Kidney (tissue), 14 donors: Measurements from ENCODE around the gene PIGQ. TPM values are rescaled to one million over a fixed set of nuclear protein-coding genes. Genes with fewer than 3 reads are reported as not detected.

Experiments
- DNase-seq, 5 donors: peaks; one replicate each; pipeline ENCODE4 v3.0.0-alpha.2; 2013 to 2020
- FAIRE-seq: peaks from 2 replicates; lab custom pipeline; 2012; peaks lifted over from hg19 to GRCh38; lab: Jason Lieb, UNC
- H3K27ac ChIP-seq, 2 donors: one replicate each; pipeline ENCODE4 v1.7.0; 2013; ENCODE audit warnings: low read depth in 2 of 2, low read length in 2 of 2, inconsistent platforms in 1 of 2
- H3K27me3 ChIP-seq: one replicate; pipeline ENCODE4 v1.7.1; 2013; ENCODE audit warnings: low read length, inconsistent platforms; ENCODE audit not compliant: control insufficient read depth, insufficient read depth
- H3K36me3 ChIP-seq, 3 donors: one replicate each; pipeline versions ENCODE4 v1.7.0 to v1.7.1; 2013; ENCODE audit warnings: low read length in 3 of 3, control low read depth in 1 of 3, inconsistent platforms in 1 of 3; ENCODE audit not compliant: insufficient read depth in 3 of 3, control insufficient read depth in 2 of 3
- H3K4me1 ChIP-seq, 3 donors: one replicate each; pipeline versions ENCODE4 v1.7.0 to v1.7.1; 2013; ENCODE audit warnings: low read length in 3 of 3, inconsistent platforms in 1 of 3, low read depth in 1 of 3; ENCODE audit not compliant: control insufficient read depth in 2 of 3, insufficient read depth in 2 of 3
- H3K4me3 ChIP-seq, 3 donors: one replicate each; pipeline versions ENCODE4 v1.7.0 to v1.8.1; 2013; ENCODE audit warnings: low read length in 3 of 3, control low read depth in 1 of 3, inconsistent platforms in 1 of 3
- H3K9ac ChIP-seq, 3 donors: one replicate each; pipeline versions ENCODE4 v1.7.0 to v1.7.1; 2013; ENCODE audit warnings: low read length in 3 of 3, control low read depth in 1 of 3, inconsistent platforms in 1 of 3
- H3K9me3 ChIP-seq, 3 donors: one replicate each; pipeline versions ENCODE4 v1.7.0 to v1.7.1; 2013; ENCODE audit warnings: low read length in 3 of 3, control low read depth in 1 of 3, inconsistent platforms in 1 of 3; ENCODE audit not compliant: control insufficient read depth in 2 of 3, insufficient read depth in 1 of 3
- intact Hi-C: fragments of 100-400 bp; cut with DNase I; formaldehyde crosslinking; loops from one replicate; pipeline ENCODE4 v1.11.1; 2022
- polyA plus RNA-seq: library from polyadenylated mRNA; stranded (reverse); fragments of 350-450 nt; fragmentation: Illumina TruSeq; extraction: RNeasy Lipid Tissue Mini Kit (QIAGEN cat#74804); gene quantifications from one replicate; pipeline ENCODE4 v1.2.3, GENCODE V29; 2014; ENCODE audit warnings: low read depth, low replicate concordance; ENCODE audit not compliant: insufficient read depth
- total RNA-seq: library from RNA; stranded (reverse); fragmentation: NEBNext Ultra II Directional; extraction: Animal tissue kit (Norgen Biotek cat#: 25700); gene quantifications from one replicate; pipeline ENCODE4 v1.2.1, GENCODE V29; 2021
- TF ChIP-seq, protein P1 (sequence below): IDR thresholded peaks from 3 replicates; pipeline ENCODE4 v1.5.1; 2012; ENCODE audit warnings: mild to moderate bottlenecking, moderate library complexity, borderline replicate concordance; ENCODE audit not compliant: insufficient read depth; ENCODE audit errors: extremely low read depth
- donor health status: control.
- donor health status: control.
- donor health status: control.
- donor health status: control.
- donor health status: control.
- donor health status: DM: yes; HTN: yes; CAD: no.
- donor health status: Normal renal cell carcinoma (clear cell type).

Gene PIGQ
- total and polyA plus RNA-seq, 2 donors from 2014 or later, result 92.9 to 118 TPM

GRCh38 chr16:561957-562938 lies 7.5 kb upstream of the PIGQ start:
- Histone ChIP-seq H3K4me1 (peaks cover 0 to 38% (median 3%) of the 10 kb centered on the region in 3 donors), H3K27me3 (peaks cover 8% of the 10 kb centered on the region), H3K36me3 (no peaks in the 10 kb centered on the region), H3K27ac (no peak overlapping the region), H3K9me3 (no peaks in the 10 kb centered on the region), H3K9ac (no peak overlapping the region), H3K4me3 (peak overlapping the region in 1 of 3 donors; percentile 45)
- DNase-seq, result no peak
- intact Hi-C loops, result no loop called here
- TF ChIP-seq, protein P1, sequence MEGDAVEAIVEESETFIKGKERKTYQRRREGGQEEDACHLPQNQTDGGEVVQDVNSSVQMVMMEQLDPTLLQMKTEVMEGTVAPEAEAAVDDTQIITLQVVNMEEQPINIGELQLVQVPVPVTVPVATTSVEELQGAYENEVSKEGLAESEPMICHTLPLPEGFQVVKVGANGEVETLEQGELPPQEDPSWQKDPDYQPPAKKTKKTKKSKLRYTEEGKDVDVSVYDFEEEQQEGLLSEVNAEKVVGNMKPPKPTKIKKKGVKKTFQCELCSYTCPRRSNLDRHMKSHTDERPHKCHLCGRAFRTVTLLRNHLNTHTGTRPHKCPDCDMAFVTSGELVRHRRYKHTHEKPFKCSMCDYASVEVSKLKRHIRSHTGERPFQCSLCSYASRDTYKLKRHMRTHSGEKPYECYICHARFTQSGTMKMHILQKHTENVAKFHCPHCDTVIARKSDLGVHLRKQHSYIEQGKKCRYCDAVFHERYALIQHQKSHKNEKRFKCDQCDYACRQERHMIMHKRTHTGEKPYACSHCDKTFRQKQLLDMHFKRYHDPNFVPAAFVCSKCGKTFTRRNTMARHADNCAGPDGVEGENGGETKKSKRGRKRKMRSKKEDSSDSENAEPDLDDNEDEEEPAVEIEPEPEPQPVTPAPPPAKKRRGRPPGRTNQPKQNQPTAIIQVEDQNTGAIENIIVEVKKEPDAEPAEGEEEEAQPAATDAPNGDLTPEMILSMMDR, result no peak
- FAIRE-seq, result no peak

DNA sequence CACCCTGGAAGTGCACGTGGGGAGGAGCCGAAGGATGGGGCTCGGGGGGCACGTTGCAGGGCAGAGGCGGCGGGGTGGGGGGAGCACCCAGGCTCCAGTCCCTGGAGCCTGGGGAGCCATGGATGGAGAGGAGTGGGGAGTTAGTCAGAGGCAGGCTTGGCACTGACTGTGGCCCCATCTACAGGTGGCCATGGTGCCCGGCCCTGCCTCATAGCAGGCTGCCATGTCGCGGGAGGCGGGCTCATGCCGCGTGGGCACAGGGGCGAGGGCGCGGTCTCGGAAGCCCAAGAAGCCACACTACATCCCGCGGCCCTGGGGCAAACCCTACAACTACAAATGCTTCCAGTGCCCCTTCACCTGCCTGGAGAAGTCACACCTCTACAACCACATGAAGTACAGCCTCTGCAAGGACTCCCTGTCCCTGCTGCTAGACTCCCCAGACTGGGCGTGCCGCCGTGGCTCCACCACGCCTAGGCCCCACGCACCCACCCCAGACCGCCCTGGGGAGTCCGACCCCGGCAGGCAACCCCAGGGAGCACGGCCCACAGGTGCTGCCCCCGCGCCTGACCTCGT lies 6.6 kb upstream of the PIGQ start:
- Histone ChIP-seq H3K4me3 (no peak overlapping the region), H3K4me1 (peaks cover 0 to 44% (median 3%) of the 10 kb centered on the region in 3 donors), H3K36me3 (no peaks in the 10 kb centered on the region), H3K27ac (no peak overlapping the region), H3K27me3 (peaks cover 8% of the 10 kb centered on the region), H3K9ac (no peak overlapping the region), H3K9me3 (no peaks in the 10 kb centered on the region)
- TF ChIP-seq, protein P1, result no peak
- intact Hi-C loops, result no loop called here
- FAIRE-seq, result no peak
- DNase-seq, result no peak

GRCh38 chr16:564690-565418 lies 4.9 kb upstream of the PIGQ start:
- no peak for FAIRE-seq

More at GRCh38 chr16:564690-565418, 4.9 kb upstream of the PIGQ start:
- Histone ChIP-seq H3K4me1 (peaks cover 0 to 46% (median 0%) of the 10 kb centered on the region in 3 donors), H3K4me3 (no peak overlapping the region), H3K27me3 (peaks cover 8% of the 10 kb centered on the region), H3K36me3 (no peaks in the 10 kb centered on the region), H3K9ac (no peak overlapping the region), H3K27ac (peak overlapping the region; percentile 75 to 83), H3K9me3 (no peaks in the 10 kb centered on the region)
- intact Hi-C loops, result no loop called here
- peak in 1 of 5 donors; percentile 78 for DNase-seq
- TF ChIP-seq, protein P1, result no peak
